Renal cortex interstitium (tissue), 15 donors: ENCODE measurements around the gene ERGIC3. TPM values are rescaled to one million over a fixed set of nuclear protein-coding genes. Genes with fewer than 3 reads are reported as not detected.
A peak's percentile ranks its signal among the peaks of the same experiment; 100 is the strongest.

ENCODE experiments used
- DNase-seq, 11 donors: peaks; one replicate each; pipeline ENCODE4 v3.0.0-alpha.2; 2013; ENCODE audit warnings: low read depth in 9 of 11, low spot score in 4 of 11; ENCODE audit errors: extremely low read depth in 1 of 11
- long read RNA-seq, 16 experiments: transcript quantifications; one replicate each; lab custom pipeline, GENCODE V29; 2026
- polyA plus RNA-seq, 3 donors: library from polyadenylated mRNA; unstranded; fragments of 120-200 nt; gene quantifications; one replicate each; pipeline ENCODE4 v1.2.1, GENCODE V29; 2013; ENCODE audit not compliant: insufficient read length in 3 of 3

ERGIC3 gene
- 100 to 1,000 TPM; 348 to 352 (median 349) TPM for polyA plus RNA-seq
- long read RNA-seq, donor 1, transcript ERGIC3-216 (3 exons, 766 nt): minor isoform, 12 of 155 reads
- long read RNA-seq, donor 1, transcript ERGIC3-202 (13 exons, 1,359 nt): major isoform, 70 of 155 reads
- long read RNA-seq, donor 1, partial matches to known transcripts: 62 of 155 reads
- long read RNA-seq, donor 1, other reads (novel, unspliced or antisense): 0 of 155 reads
- long read RNA-seq, donor 2, transcript ERGIC3-216 (3 exons, 766 nt): minor isoform, 17 of 149 reads
- long read RNA-seq, donor 2, transcript ERGIC3-202 (13 exons, 1,359 nt): major isoform, 65 of 149 reads
- long read RNA-seq, donor 2, partial matches to known transcripts: 62 of 149 reads
- long read RNA-seq, donor 2, other reads (novel, unspliced or antisense): 0 of 149 reads
- long read RNA-seq, donor 3, transcript ERGIC3-202 (13 exons, 1,359 nt): major isoform, 137 of 281 reads
- long read RNA-seq, donor 3, transcript ERGIC3-216 (3 exons, 766 nt): minor isoform, 10 of 281 reads
- long read RNA-seq, donor 3, partial matches to known transcripts: 125 of 281 reads
- long read RNA-seq, donor 3, other reads (novel, unspliced or antisense): 0 of 281 reads
- long read RNA-seq, donor 4, transcript ERGIC3-216 (3 exons, 766 nt): minor isoform, 5 of 245 reads
- long read RNA-seq, donor 4, transcript ERGIC3-215 (4 exons, 584 nt): minor isoform, 15 of 245 reads
- long read RNA-seq, donor 4, transcript ERGIC3-202 (13 exons, 1,359 nt): major isoform, 101 of 245 reads
- long read RNA-seq, donor 4, partial matches to known transcripts: 112 of 245 reads
- long read RNA-seq, donor 4, other reads (novel, unspliced or antisense): 0 of 245 reads
- long read RNA-seq, donor 5, transcript ERGIC3-202 (13 exons, 1,359 nt): major isoform, 200 of 530 reads
- long read RNA-seq, donor 5, transcript ERGIC3-215 (4 exons, 584 nt): minor isoform, 11 of 530 reads
- long read RNA-seq, donor 5, transcript ERGIC3-216 (3 exons, 766 nt): minor isoform, 21 of 530 reads
- long read RNA-seq, donor 5, partial matches to known transcripts: 290 of 530 reads
- long read RNA-seq, donor 5, other reads (novel, unspliced or antisense): 0 of 530 reads
- long read RNA-seq, donor 6, transcript ERGIC3-202 (13 exons, 1,359 nt): major isoform, 92 of 225 reads
- long read RNA-seq, donor 6, transcript ERGIC3-216 (3 exons, 766 nt): minor isoform, 13 of 225 reads
- long read RNA-seq, donor 6, transcript ERGIC3-209 (7 exons, 1,632 nt): minor isoform, 5 of 225 reads
- long read RNA-seq, donor 6, partial matches to known transcripts: 107 of 225 reads
- long read RNA-seq, donor 6, other reads (novel, unspliced or antisense): 0 of 225 reads
- long read RNA-seq, donor 7, transcript ERGIC3-216 (3 exons, 766 nt): minor isoform, 14 of 286 reads
- long read RNA-seq, donor 7, transcript ERGIC3-202 (13 exons, 1,359 nt): major isoform, 109 of 286 reads
- long read RNA-seq, donor 7, partial matches to known transcripts: 153 of 286 reads
- long read RNA-seq, donor 7, other reads (novel, unspliced or antisense): 0 of 286 reads
- long read RNA-seq, donor 8, transcript ERGIC3-215 (4 exons, 584 nt): minor isoform, 9 of 449 reads
- long read RNA-seq, donor 8, transcript ERGIC3-216 (3 exons, 766 nt): minor isoform, 33 of 449 reads
- long read RNA-seq, donor 8, transcript ERGIC3-202 (13 exons, 1,359 nt): major isoform, 189 of 449 reads
- long read RNA-seq, donor 8, partial matches to known transcripts: 212 of 449 reads
- long read RNA-seq, donor 8, other reads (novel, unspliced or antisense): 0 of 449 reads
- long read RNA-seq, donor 9, transcript ERGIC3-202 (13 exons, 1,359 nt): major isoform, 87 of 234 reads
- long read RNA-seq, donor 9, transcript ERGIC3-216 (3 exons, 766 nt): minor isoform, 9 of 234 reads
- long read RNA-seq, donor 9, partial matches to known transcripts: 134 of 234 reads
- long read RNA-seq, donor 9, other reads (novel, unspliced or antisense): 0 of 234 reads
- long read RNA-seq, donor 10, transcript ERGIC3-202 (13 exons, 1,359 nt): major isoform, 116 of 266 reads
- long read RNA-seq, donor 10, transcript ERGIC3-216 (3 exons, 766 nt): minor isoform, 9 of 266 reads
- long read RNA-seq, donor 10, partial matches to known transcripts: 126 of 266 reads
- long read RNA-seq, donor 10, other reads (novel, unspliced or antisense): 5 of 266 reads
- long read RNA-seq, donor 11, transcript ERGIC3-216 (3 exons, 766 nt): minor isoform, 5 of 207 reads
- long read RNA-seq, donor 11, transcript ERGIC3-202 (13 exons, 1,359 nt): major isoform, 96 of 207 reads
- long read RNA-seq, donor 11, partial matches to known transcripts: 101 of 207 reads
- long read RNA-seq, donor 11, other reads (novel, unspliced or antisense): 0 of 207 reads
- long read RNA-seq, donor 12, transcript ERGIC3-216 (3 exons, 766 nt): minor isoform, 11 of 190 reads
- long read RNA-seq, donor 12, transcript ERGIC3-202 (13 exons, 1,359 nt): major isoform, 43 of 190 reads
- long read RNA-seq, donor 12, partial matches to known transcripts: 124 of 190 reads
- long read RNA-seq, donor 12, other reads (novel, unspliced or antisense): 9 of 190 reads
- long read RNA-seq, donor 13, transcript ERGIC3-202 (13 exons, 1,359 nt): major isoform, 167 of 395 reads
- long read RNA-seq, donor 13, transcript ERGIC3-216 (3 exons, 766 nt): minor isoform, 16 of 395 reads
- long read RNA-seq, donor 13, partial matches to known transcripts: 196 of 395 reads
- long read RNA-seq, donor 13, other reads (novel, unspliced or antisense): 7 of 395 reads
- long read RNA-seq, donor 14, transcript ERGIC3-202 (13 exons, 1,359 nt): major isoform, 109 of 208 reads
- long read RNA-seq, donor 14, transcript ERGIC3-216 (3 exons, 766 nt): minor isoform, 11 of 208 reads
- long read RNA-seq, donor 14, partial matches to known transcripts: 81 of 208 reads
- long read RNA-seq, donor 14, other reads (novel, unspliced or antisense): 0 of 208 reads
- long read RNA-seq, donor 15, transcript ERGIC3-202 (13 exons, 1,359 nt): major isoform, 46 of 105 reads
- long read RNA-seq, donor 15, partial matches to known transcripts: 53 of 105 reads
- long read RNA-seq, donor 15, other reads (novel, unspliced or antisense): 0 of 105 reads
- long read RNA-seq, donor 16, transcript ERGIC3-216 (3 exons, 766 nt): minor isoform, 19 of 818 reads
- long read RNA-seq, donor 16, transcript ERGIC3-218 (3 exons, 582 nt): minor isoform, 5 of 818 reads
- long read RNA-seq, donor 16, transcript ERGIC3-202 (13 exons, 1,359 nt): major isoform, 317 of 818 reads
- long read RNA-seq, donor 16, transcript ERGIC3-215 (4 exons, 584 nt): minor isoform, 8 of 818 reads
- long read RNA-seq, donor 16, partial matches to known transcripts: 443 of 818 reads
- long read RNA-seq, donor 16, other reads (novel, unspliced or antisense): 16 of 818 reads

DNA sequence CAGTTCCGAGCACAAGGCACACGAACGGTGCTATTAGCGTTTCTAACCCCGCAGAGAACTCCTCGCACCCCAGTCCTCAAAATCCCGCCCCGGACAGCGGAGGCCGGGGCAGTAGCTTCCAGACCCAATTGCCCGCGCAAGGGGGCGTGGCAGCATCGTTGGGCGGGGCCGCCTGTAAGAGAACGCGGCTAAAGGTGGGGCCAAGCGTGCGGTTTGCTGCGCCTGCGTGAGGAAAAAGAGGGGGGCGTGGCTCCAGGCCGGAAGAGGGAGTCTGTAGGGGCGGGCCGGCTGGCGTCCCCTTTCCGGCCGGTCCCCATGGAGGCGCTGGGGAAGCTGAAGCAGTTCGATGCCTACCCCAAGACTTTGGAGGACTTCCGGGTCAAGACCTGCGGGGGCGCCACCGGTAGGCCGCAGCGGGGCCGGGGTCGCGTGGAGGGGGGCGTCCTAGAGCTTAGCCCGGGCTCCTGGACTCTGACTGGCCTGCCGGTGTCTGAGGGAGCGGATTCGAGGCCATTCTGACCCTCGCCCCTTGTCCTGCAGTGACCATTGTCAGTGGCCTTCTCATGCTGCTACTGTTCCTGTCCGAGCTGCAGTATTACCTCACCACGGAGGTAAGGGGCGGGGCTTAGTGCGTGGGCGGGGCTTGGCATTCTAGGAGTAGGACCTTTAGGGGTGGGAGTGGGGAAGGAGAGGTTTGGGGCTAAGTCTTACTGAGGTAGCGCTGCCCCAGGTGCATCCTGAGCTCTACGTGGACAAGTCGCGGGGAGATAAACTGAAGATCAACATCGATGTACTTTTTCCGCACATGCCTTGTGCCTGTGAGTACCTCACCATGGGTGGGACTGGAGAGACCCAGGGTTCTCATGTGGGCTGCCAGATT, at the start of gene ERGIC3:
ERGIC3 (plus strand) TSS at position 296 of the 880 bp plus-strand sequence; CDS start at position 316, 20 bp downstream.
- peak; percentile 87 to 95 (median 93) for DNase-seq

DNA sequence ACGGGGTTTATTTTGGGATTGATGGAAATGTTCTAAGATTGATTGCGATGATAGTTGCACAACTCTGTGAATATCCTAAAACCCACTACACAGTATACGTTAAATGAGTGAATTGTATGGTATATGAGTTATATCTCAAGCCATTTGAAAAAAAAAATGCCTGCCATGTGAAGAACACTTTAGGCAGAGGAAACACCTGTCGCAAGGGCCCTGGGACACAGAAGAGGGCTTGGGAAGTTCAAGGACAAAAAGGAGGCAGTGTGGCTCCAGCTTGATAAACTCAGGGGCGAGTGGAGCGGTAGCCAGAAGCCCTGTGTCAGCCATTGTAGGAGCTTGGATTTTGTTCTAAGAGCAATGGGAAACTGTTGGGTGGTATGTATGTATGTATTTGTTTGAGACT, 49.5 kb upstream of the ERGIC3 start:
- DNase-seq: no peak

DNA sequence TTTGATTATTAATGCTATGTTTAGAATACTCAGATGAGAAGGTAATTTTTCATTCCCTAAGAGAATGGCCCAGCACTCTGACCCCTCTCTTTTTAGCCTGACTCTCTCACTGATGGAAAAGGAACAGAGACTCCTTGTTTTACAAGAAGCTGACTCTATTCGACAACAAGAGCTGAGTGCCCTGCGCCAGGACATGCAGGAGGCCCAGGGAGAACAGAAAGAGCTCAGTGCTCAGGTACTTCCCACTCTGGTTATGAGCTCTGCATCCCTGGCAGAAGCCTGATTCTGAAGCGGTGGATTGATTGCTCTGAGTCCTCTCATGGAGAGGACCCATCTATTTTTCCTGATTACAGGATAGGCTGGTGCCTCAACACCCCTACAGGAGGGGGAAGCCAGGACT, 45.4 kb upstream of the ERGIC3 start:
- no peak for DNase-seq

DNA sequence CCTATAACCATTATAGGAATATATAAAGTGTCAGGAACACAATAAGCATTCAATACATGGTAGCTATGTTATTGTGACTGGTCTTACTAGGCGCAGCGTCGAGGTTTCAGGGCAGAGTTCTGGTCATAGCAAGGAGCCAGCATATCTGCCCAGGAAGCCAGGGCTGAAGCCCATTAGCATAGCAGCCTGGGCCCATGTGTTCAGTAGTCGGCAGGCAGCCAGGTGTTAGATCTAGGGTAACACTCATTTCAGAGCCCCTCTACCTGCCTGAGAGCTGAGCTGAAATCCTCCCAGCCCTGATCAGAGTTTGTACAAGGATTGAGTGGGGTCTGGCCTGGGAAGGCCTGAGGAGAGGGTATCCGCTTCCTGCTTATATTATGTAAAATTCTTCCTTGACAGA, 44.6 kb upstream of the ERGIC3 start:
- no peak for DNase-seq

DNA sequence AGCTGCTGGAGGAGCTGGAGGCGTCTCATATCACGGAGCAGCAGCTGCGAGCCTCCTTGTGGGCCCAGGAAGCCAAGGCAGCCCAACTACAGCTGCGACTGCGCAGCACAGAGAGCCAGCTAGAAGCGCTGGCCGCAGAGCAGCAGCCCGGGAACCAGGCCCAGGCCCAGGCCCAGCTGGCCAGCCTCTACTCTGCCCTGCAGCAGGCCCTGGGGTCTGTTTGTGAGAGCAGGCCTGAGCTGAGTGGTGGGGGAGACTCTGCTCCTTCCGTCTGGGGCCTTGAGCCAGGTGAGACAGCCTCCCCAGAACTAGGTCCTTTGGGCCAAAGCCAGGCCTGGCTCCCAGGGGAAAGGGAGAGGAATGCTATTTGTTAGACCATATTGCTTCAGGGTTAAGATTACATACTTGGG, 44.1 kb upstream of the ERGIC3 start:
- no peak for DNase-seq

DNA sequence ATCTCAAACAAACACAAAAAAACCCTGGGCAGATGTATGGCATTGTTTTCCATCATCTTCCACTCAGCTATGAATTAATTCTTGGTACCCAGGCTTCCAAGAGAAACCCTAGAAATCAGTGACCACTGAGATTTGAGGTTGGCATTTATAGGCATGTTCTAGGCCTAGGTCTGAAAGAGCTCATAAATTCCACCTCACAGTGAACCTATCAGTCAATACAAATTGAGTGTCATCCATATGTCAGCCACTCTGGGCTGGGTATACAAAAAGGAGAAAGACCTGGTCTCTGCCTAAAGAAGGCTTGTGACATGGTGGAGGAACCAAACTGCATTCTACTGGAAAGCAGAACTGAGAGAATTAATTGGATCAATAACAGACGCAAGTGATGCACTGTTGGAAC, 42.6 kb upstream of the ERGIC3 start:
- DNase-seq: no peak

DNA sequence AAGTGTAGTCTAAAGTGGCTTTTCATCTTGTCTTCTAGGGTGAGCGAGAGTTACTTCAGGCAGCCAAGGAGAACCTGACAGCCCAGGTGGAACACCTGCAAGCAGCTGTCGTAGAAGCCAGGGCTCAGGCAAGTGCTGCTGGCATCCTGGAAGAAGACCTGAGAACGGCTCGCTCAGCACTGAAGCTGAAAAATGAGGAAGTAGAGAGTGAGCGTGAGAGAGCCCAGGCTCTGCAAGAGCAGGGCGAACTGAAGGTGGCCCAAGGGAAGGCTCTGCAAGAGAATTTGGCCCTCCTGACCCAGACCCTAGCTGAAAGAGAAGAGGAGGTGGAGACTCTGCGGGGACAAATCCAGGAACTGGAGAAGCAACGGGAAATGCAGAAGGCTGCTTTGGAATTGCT, 39.5 kb upstream of the ERGIC3 start:
- no peak for DNase-seq

DNA sequence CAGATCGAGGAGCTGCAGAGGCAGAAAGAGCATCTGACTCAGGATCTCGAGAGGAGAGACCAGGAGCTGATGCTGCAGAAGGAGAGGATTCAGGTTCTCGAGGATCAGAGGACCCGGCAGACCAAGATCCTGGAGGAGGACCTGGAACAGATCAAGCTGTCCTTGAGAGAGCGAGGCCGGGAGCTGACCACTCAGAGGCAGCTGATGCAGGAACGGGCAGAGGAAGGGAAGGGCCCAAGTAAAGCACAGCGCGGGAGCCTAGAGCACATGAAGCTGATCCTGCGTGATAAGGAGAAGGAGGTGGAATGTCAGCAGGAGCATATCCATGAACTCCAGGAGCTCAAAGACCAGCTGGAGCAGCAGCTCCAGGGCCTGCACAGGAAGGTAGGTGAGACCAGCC, 38.6 kb upstream of the ERGIC3 start:
- no peak for DNase-seq

DNA sequence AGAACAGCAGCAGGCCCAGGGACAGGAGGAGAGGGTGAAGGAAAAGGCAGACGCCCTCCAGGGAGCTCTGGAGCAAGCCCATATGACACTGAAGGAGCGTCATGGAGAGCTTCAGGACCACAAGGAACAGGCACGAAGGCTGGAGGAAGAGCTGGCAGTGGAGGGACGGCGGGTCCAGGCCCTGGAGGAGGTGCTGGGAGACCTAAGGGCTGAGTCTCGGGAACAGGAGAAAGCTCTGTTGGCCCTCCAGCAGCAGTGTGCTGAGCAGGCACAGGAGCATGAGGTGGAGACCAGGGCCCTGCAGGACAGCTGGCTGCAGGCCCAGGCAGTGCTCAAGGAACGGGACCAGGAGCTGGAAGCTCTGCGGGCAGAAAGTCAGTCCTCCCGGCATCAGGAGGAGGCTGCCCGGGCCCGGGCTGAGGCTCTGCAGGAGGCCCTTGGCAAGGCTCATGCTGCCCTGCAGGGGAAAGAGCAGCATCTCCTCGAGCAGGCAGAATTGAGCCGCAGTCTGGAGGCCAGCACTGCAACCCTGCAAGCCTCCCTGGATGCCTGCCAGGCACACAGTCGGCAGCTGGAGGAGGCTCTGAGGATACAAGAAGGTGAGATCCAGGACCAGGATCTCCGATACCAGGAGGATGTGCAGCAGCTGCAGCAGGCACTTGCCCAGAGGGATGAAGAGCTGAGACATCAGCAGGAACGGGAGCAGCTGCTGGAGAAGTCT, 37.9 kb upstream of the ERGIC3 start:
- no peak for DNase-seq

DNA sequence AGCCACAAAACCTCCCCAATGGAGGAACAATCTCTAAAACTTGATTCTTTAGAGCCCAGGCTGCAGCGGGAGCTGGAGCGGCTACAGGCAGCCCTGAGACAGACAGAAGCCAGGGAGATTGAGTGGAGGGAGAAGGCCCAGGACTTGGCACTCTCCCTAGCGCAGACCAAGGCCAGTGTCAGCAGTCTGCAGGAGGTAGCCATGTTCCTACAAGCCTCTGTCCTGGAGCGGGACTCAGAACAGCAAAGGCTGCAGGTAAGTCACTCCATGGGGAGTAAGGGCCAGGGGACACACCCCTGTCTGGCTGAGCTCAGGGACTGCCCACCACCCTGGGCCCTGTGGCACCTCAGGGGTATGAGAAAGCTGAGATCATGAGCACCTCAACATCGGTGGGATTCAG, 37.1 kb upstream of the ERGIC3 start:
- no peak for DNase-seq

DNA sequence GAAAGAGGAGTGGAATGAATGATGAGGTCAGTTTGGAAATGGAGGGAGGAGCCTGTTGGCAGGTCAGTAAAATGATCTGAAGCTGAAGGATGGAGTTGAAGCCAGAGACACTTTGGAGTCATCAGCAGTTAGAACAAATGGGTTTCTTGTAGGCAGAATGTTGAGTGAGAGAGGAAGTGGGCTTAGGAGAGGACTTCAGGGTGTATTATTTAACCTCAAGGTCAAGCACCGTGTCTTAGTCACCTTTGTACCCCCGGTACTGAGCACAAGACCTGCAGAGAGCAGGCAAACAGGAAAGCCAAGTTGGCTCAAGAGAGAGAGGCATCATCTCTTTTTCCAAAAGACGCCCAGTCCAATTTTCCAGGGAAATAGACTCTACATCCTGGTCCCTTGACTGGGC, 35.7 kb upstream of the ERGIC3 start:
- no peak for DNase-seq

DNA sequence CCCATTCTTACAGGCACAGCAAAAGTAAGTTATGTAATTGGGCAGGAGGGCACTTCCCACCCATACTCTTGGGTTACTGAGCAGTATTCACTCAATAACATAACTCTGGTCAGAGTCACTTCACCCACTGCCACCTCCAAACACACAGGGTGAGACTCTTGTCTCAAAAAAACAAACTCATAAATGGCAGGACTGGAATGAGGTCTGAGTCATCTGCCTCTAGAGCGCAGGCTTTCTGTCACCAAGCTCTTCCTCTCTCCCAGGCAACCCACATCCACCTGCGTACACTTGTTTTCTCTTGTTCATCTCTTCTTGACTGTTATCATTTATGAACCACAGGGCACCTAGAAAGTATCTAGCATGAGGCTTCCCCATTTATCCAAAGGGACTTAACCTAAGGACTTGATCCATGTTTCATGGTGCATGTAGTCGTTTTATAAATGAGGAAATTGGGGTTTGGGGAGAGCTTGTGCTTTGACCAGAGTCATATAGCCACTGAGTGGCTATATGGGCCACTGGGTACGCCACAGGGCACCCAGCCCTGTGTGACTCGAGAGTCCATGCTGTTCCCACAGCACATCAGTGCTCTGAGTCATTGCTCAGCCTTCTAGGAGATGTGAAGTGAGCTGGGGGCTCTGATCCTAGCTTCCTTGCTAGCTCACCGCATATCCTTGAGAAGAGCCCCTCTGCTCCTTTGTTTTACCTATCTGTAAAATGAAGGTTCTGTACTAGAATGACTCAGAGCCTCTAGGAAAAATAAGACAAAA, 34.8 kb upstream of the ERGIC3 start:
- DNase-seq: no peak
